SH-SY5Y (cell line): ENCODE measurements around the gene RNF145.

Experiments used
- GATA2 ChIP-seq: IDR thresholded peaks from 2 replicates; pipeline ENCODE4 v1.6.1; 2011; ENCODE audit warnings: mild to moderate bottlenecking, low read depth, low read length
- GATA3 ChIP-seq: IDR thresholded peaks from 2 replicates; pipeline ENCODE4 v1.6.1; 2011; ENCODE audit warnings: low read depth, mild to moderate bottlenecking, low read length, moderate library complexity

DNA sequence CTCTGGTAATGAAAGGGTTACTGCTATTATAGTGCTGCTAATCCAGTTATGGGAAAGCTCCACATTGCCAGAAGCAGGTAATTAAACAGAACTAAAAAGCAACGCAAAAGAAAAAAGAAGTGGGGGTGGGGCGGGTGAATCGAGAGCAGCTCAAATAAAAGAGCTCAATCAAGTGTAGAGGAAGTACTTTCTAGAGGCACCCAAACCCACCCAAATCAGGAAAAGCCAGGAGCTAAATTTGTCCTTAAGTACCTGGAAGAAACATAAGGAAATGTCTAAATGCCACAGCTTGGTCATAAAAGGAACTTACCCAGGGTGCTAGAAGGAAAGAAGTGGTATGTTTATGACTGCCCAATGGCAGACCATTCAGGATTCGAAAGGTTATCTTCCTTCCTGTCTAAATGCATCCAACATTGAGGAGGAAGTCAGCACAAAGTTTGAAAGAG is 2.4 kb upstream of the RNF145 start:
- TF ChIP-seq GATA3, result no peak
- no peak for TF ChIP-seq GATA2
